HepG2 (cell line): ENCODE results near the gene EFEMP2. TPM values are rescaled to one million over a fixed set of nuclear protein-coding genes. Genes with fewer than 3 reads are reported as not detected.
A peak's percentile ranks its signal among the peaks of the same experiment; 100 is the strongest.

Source experiments
- CBX5 ChIP-seq: sonication (generic); formaldehyde crosslinking; IDR thresholded peaks from 2 replicates; pipeline ENCODE4 v1.4.0; 2020; ENCODE audit warnings: missing genetic modification reagents, borderline replicate concordance
- JDP2 ChIP-seq: sonication (generic); formaldehyde crosslinking; IDR thresholded peaks from 2 replicates; pipeline ENCODE4 v1.8.1; 2022; ENCODE audit warnings: missing genetic modification reagents, borderline replicate concordance
- KAT2B ChIP-seq: fragments of 150-350 bp; IDR thresholded peaks from 2 replicates; pipeline ENCODE4 v1.6.1; 2014; ENCODE audit warnings: low read depth, low read length, borderline replicate concordance
- TBL1XR1 ChIP-seq: fragments of 150-350 bp; IDR thresholded peaks from 2 replicates; pipeline ENCODE4 v1.6.1; 2014; ENCODE audit warnings: borderline replicate concordance, low read length; ENCODE audit not compliant: partially characterized antibody
- TEAD2 ChIP-seq: sonication (generic); formaldehyde crosslinking; IDR thresholded peaks from 2 replicates; pipeline ENCODE4 v1.9.0; 2021; ENCODE audit warnings: missing genetic modification reagents
- TGIF2 ChIP-seq: IDR thresholded peaks from 2 replicates; pipeline ENCODE4 v1.6.1; 2016; ENCODE audit warnings: control low read depth, missing compliant biosample characterization
- ZBTB8A ChIP-seq: sonication (generic); formaldehyde crosslinking; IDR thresholded peaks from 2 replicates; pipeline ENCODE4 v1.4.0; 2020; ENCODE audit warnings: mild to moderate bottlenecking, low read depth, missing genetic modification reagents, borderline replicate concordance
- ZFX ChIP-seq: sonication (generic); formaldehyde crosslinking; IDR thresholded peaks from 2 replicates; pipeline ENCODE4 v1.4.0; 2020; ENCODE audit warnings: mild to moderate bottlenecking, low read depth, missing genetic modification reagents, moderate library complexity
- ZNF572 ChIP-seq: sonication (generic); formaldehyde crosslinking; IDR thresholded peaks from 2 replicates; pipeline ENCODE4 v1.5.1; 2020; ENCODE audit warnings: mild to moderate bottlenecking, missing genetic modification reagents
- ZNF883 ChIP-seq: sonication (generic); formaldehyde crosslinking; IDR thresholded peaks from 2 replicates; pipeline ENCODE4 v1.5.1; 2020; ENCODE audit warnings: mild to moderate bottlenecking, missing genetic modification reagents; ENCODE audit errors: not compliant biosample characterization
- polyA plus RNA-seq, 8 experiments: library from polyadenylated mRNA; depleted of rRNA in 3 of 8; stranded (reverse) in 7 of 8; unstranded in 1 of 8; fragments of >200 nt; fragmentation: Illumina TruSeq in 4 of 8; extraction: Trizol in 4 of 8; gene quantifications; 2 replicates each; pipeline versions ENCODE4 v1.2.1 to v1.2.3, GENCODE V29; 2011 to 2016; ENCODE audit warnings: low read depth in 4 of 8, missing spikeins in 1 of 8, mixed read lengths in 1 of 8; ENCODE audit not compliant: insufficient read depth in 1 of 8
- total RNA-seq, 5 experiments: library from RNA; depleted of rRNA; stranded (reverse); fragments of >200 nt; fragmentation: Illumina TruSeq; extraction: Trizol; gene quantifications; 2 replicates each; pipeline ENCODE4 v1.2.3, GENCODE V29; 2016; ENCODE audit warnings: low read depth in 1 of 5
- TF ChIP-seq, protein P1 (sequence below): sonication (generic); formaldehyde crosslinking; conservative IDR thresholded peaks from 2 replicates; pipeline ENCODE4 v1.4.0; 2020; ENCODE audit warnings: missing genetic modification reagents
- TF ChIP-seq, protein P2 (sequence below): sonication (generic); formaldehyde crosslinking; IDR thresholded peaks from one replicate; pipeline ENCODE4 v1.5.1; 2020; ENCODE audit warnings: mild to moderate bottlenecking, missing genetic modification reagents; ENCODE audit errors: not compliant biosample characterization
- TF ChIP-seq, protein P3 (sequence below): sonication (generic); formaldehyde crosslinking; IDR thresholded peaks from 2 replicates; pipeline ENCODE4 v1.4.0; 2020; ENCODE audit warnings: missing genetic modification reagents, low read depth, mild to moderate bottlenecking, borderline replicate concordance
- TF ChIP-seq, protein P4 (sequence below): IDR thresholded peaks from 2 replicates; pipeline ENCODE4 v1.6.1; 2012; ENCODE audit warnings: low read depth, low read length, improper control_type of control experiment
- TF ChIP-seq, protein P5 (sequence below): IDR thresholded peaks from 2 replicates; pipeline ENCODE4 v1.6.1; 2018; ENCODE audit warnings: missing genetic modification reagents

EFEMP2 gene
- total and polyA plus RNA-seq, 2 of the 13 experiments (the other 11 are each of a cell fraction or from before 2014, with no cell fraction given) = 7.4 to 29.7 TPM

DNA sequence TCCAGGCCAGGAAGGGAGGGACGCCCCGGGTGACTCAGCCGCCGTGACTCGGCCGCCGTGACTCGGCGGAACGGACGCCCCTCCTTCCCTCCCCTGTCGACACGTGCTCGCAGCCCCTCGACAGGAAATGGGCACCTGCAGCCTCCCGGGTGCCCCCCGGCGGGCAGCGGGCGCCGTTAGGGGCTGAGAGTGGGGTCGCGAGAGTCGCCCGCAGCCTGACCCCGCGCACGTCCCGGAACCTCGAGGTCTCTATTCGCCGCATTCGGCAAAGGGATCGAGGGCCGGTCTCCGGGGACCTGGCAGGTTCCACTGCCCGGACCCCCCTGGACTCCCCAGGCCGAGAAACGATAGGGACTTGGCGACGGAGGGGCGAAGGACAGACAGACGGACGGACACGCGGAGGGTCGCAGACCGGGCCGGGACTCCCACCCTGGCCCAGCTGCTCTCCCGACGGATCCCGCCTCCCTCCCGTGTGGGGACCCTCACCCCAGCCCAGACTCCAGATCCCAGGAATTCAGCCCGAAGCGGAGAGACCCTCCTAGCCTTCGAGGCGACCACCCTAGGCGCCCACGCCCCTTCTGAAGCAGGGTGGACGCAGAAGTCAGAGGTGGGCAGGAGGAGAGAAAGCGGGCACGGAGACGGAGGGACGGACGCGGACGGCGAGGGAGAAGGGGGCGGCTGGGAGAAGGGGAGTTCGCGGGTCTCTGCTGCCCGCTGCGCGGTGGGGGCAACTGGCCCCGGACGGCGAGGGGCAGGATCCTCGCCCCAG lies 26.9 kb upstream of the EFEMP2 start (continued):
- no peak for TF ChIP-seq TBL1XR1
- TF ChIP-seq KAT2B = no peak
- TF ChIP-seq ZFX = peak; percentile 70
- TF ChIP-seq, protein P1, sequence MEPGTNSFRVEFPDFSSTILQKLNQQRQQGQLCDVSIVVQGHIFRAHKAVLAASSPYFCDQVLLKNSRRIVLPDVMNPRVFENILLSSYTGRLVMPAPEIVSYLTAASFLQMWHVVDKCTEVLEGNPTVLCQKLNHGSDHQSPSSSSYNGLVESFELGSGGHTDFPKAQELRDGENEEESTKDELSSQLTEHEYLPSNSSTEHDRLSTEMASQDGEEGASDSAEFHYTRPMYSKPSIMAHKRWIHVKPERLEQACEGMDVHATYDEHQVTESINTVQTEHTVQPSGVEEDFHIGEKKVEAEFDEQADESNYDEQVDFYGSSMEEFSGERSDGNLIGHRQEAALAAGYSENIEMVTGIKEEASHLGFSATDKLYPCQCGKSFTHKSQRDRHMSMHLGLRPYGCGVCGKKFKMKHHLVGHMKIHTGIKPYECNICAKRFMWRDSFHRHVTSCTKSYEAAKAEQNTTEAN (CRISPR knock-in tag) = no peak
- TF ChIP-seq, protein P2, sequence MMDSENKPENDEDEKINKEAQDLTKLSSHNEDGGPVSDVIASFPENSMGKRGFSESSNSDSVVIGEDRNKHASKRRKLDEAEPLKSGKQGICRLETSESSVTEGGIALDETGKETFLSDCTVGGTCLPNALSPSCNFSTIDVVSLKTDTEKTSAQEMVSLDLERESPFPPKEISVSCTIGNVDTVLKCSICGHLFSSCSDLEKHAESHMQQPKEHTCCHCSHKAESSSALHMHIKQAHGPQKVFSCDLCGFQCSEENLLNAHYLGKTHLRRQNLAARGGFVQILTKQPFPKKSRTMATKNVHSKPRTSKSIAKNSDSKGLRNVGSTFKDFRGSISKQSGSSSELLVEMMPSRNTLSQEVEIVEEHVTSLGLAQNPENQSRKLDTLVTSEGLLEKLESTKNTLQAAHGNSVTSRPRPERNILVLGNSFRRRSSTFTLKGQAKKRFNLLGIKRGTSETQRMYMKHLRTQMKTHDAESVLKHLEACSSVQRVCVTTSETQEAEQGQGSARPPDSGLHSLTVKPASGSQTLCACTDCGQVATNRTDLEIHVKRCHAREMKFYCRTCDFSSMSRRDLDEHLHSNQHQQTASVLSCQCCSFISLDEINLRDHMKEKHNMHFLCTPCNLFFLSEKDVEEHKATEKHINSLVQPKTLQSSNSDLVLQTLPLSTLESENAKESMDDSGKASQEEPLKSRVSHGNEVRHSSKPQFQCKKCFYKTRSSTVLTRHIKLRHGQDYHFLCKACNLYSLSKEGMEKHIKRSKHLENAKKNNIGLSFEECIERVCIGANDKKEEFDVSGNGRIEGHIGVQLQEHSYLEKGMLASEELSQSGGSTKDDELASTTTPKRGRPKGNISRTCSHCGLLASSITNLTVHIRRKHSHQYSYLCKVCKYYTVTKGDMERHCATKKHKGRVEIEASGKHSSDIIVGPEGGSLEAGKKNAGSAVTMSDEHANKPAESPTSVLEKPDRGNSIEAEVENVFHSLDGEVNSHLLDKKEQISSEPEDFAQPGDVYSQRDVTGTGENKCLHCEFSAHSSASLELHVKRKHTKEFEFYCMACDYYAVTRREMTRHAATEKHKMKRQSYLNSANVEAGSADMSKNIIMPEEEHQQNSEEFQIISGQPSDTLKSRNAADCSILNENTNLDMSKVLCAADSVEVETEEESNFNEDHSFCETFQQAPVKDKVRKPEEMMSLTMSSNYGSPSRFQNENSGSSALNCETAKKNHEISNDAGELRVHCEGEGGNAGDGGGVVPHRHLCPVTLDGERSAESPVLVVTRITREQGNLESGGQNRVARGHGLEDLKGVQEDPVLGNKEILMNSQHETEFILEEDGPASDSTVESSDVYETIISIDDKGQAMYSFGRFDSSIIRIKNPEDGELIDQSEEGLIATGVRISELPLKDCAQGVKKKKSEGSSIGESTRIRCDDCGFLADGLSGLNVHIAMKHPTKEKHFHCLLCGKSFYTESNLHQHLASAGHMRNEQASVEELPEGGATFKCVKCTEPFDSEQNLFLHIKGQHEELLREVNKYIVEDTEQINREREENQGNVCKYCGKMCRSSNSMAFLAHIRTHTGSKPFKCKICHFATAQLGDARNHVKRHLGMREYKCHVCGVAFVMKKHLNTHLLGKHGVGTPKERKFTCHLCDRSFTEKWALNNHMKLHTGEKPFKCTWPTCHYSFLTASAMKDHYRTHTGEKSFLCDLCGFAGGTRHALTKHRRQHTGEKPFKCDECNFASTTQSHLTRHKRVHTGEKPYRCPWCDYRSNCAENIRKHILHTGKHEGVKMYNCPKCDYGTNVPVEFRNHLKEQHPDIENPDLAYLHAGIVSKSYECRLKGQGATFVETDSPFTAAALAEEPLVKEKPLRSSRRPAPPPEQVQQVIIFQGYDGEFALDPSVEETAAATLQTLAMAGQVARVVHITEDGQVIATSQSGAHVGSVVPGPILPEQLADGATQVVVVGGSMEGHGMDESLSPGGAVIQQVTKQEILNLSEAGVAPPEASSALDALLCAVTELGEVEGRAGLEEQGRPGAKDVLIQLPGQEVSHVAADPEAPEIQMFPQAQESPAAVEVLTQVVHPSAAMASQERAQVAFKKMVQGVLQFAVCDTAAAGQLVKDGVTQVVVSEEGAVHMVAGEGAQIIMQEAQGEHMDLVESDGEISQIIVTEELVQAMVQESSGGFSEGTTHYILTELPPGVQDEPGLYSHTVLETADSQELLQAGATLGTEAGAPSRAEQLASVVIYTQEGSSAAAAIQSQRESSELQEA (CRISPR knock-in tag) = peak; percentile 59
- TF ChIP-seq, protein P3, sequence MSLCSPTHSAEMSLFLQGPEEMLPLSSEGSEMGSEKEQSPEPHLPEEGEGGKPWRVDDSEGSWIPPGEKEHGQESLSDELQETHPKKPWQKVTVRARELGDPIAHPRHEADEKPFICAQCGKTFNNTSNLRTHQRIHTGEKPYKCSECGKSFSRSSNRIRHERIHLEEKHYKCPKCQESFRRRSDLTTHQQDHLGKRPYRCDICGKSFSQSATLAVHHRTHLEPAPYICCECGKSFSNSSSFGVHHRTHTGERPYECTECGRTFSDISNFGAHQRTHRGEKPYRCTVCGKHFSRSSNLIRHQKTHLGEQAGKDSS (CRISPR knock-in tag) = no peak
- no peak for TF ChIP-seq JDP2
- TF ChIP-seq CBX5 (CRISPR knock-in tag) = no peak
- TF ChIP-seq TGIF2 = no peak; the same call in 1 of the 2 replicates
- TF ChIP-seq, protein P4, sequence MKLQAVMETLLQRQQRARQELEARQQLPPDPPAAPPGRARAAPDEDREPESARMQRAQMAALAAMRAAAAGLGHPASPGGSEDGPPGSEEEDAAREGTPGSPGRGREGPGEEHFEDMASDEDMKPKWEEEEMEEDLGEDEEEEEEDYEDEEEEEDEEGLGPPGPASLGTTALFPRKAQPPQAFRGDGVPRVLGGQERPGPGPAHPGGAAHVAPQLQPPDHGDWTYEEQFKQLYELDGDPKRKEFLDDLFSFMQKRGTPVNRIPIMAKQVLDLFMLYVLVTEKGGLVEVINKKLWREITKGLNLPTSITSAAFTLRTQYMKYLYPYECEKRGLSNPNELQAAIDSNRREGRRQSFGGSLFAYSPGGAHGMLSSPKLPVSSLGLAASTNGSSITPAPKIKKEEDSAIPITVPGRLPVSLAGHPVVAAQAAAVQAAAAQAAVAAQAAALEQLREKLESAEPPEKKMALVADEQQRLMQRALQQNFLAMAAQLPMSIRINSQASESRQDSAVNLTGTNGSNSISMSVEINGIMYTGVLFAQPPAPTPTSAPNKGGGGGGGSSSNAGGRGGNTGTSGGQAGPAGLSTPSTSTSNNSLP = no peak
- TF ChIP-seq ZBTB8A (CRISPR knock-in tag) = no peak
- TF ChIP-seq TEAD2 (CRISPR knock-in tag) = no peak
- TF ChIP-seq ZNF883 = peak; percentile 25
- TF ChIP-seq ZNF572 = no peak
- TF ChIP-seq, protein P5, sequence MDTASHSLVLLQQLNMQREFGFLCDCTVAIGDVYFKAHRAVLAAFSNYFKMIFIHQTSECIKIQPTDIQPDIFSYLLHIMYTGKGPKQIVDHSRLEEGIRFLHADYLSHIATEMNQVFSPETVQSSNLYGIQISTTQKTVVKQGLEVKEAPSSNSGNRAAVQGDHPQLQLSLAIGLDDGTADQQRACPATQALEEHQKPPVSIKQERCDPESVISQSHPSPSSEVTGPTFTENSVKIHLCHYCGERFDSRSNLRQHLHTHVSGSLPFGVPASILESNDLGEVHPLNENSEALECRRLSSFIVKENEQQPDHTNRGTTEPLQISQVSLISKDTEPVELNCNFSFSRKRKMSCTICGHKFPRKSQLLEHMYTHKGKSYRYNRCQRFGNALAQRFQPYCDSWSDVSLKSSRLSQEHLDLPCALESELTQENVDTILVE (CRISPR knock-in tag) = peak; percentile 66
